HG02678 (cell line): ENCODE results near the gene METTL21C.

Source experiments
- ATAC-seq: cut with Tn5 transposase; IDR thresholded peaks from one replicate; pipeline ENCODE4 v1.9.1; 2021; ENCODE audit warnings: mild to moderate bottlenecking, moderate library complexity; ENCODE audit not compliant: unreplicated experiment

Gene METTL21C

GRCh38 chr13:102697929-102698648 lies 3.2 kb upstream of the METTL21C start:
- ATAC-seq: no peak

DNA sequence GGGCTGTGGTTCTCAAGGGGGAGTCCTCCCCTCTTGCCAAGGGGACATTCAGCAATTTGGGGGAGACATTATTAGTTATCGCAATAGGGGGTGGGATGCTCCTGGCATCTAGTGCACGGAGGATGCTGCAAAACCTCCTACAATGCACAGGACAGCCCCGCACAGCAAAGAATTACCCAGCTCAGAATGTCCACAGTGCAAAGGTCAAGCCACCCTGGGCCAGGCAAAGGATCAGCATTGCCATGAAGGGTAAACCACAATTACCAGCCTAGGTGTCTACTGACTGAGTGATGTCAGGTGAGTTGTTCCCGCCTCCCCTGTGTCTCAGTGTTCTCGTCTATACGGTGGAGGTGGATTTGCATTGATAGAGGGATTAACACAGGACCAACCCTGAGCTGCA lies 2.4 kb upstream of the METTL21C start:
- ATAC-seq: no peak

DNA sequence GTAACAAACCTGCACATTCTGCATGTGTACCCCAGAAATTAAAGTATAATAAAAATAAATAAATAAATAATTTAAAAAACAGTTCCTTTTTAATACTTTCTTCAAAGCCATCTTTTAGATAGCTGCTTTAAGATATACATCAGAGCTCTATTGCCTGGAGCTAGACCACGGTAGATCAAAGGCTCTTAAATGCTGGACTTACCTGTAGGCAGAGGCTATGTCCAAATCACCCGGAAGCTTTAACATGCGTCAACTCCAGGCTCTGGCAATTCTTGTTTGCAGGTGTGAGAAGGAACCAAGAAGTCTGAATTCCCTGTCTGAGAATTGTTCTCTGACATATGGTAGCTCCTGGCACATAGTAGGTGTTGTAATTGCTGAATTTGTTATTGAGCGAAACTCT lies 1.6 kb upstream of the METTL21C start:
- no peak for ATAC-seq

GRCh38 chr13:102693776-102694175 lies 1.1 kb downstream of the METTL21C start:
- no peak for ATAC-seq

GRCh38 chr13:102693250-102693649 lies 1.6 kb downstream of the METTL21C start:
- ATAC-seq: no peak

DNA sequence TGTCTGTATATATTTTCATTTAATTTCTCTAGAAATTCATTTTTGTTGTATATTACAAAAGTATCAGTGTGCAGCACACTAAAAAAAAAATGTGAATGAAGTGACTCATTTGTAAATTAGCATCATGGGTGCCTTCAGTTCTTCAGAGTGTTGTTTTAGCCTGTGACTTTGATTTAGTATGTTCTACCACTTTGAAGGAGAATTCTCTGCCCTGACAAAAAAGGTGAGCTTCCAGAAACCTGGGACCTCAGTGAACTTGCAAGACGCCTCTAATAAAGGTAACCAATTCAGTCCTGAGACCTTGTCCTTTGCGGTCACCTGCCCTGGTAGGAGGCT lies 2.4 kb downstream of the METTL21C start:
- no peak for ATAC-seq

GRCh38 chr13:102690883-102691282 lies 4.0 kb downstream of the METTL21C start:
- no peak for ATAC-seq

DNA sequence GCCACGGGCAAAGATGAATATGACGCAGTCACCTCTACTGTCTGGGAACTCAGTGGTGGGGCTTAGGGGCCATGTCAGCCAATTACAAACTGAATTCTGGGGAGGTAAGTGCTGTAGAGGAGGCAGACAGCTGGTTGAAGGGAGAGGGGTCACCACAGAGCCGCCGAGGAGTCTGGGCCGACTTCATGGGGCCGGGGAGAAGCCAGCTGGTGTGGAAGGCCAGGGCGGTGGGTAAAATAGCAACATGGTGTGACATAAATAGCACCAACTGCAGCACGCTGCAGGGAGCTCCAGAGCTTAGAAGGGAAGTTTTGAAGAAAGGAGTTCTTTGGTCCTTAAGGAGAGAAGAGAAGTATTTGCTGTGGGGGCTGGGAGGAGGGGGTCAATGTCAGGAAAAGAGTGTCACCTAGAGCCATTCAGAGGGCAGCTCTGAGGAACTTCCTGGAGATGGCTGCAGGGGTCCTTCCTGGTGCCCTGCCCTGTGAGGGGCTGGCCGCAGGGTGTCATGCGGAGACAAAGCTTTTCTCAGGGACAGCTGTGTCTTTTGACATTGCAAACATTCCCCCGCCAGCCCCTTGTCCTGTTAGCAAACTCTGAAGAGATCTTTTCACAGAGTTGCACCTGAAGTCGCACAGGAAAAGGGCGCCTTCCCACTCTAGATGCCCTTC lies 6.4 kb downstream of the METTL21C start:
- ATAC-seq: no peak

DNA sequence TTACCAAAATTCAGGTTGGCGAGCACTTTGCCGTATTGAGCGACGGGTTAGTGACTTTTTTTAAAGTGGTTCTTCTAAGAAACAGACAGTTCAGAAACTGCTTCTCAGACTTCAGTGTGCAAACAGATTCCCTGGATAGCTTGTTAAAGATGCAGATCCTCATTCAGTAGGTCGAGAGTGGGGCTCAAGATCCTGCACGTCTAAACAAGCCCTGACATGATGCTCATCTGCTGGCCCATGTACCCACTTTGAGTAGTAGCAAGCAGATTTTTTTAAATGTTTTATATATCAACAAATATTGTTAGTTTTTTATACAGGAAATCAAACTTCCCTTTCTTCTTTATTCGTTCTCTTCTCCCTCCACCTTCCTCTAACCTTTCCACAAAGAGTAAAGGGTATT lies 7.3 kb downstream of the METTL21C start:
- no peak for ATAC-seq

DNA sequence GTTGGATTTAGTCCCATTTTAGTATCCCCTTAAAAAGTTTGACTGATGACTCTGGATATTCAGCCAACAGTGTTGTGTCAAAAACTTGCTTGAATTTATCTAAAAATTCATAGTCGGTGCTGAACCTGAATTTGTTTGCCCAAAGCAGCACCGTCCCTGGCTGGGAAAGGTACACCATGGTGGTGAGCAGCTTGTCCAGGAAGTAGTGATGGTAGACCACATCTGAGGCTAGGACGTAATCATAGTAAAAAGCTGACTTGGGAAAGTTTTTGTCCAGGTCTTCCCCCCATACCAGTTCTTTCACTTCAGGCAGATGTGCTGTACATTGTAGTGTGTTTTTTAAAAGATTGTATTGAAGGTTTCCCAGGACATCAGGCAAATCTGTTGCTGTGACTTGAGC lies 8.8 kb downstream of the METTL21C start:
- no peak for ATAC-seq

DNA sequence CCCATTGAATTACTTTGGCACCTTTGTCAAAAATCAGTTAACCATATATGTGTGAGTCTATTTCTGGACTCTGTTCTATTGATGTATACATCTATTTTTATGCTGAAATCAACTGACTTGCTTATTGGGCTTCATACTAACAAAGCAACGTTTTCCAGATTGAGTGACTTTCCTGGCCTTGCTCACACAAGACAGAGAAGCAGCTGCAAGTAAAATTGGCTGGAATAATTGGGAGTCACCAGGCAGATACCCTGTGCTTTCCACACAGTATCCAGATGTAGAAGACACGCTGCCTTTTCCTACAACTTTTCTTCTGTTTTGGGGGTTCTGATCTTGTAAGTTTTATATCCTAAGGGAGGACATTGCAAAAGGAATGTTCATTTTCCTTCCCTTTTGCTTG lies 11.2 kb downstream of the METTL21C start:
- no peak for ATAC-seq

DNA sequence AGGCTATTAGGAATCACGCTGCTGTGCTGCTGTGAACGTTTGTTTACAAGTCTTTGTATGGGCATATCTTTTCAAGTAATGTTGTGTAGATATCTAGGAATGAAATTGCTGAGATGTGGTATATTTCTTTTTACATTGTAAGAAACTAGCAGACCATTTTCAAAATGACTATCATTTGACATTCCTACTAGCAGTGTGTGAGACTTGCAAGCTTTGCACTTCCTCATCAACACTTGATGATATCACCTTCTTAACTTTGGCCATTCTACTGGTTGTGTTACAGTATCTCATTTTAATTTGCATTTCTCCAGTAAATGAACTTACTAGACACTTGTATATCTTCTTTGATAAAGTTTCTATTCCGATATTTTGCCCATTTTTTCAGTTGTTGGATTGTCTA lies 12.1 kb downstream of the METTL21C start:
- ATAC-seq: no peak

DNA sequence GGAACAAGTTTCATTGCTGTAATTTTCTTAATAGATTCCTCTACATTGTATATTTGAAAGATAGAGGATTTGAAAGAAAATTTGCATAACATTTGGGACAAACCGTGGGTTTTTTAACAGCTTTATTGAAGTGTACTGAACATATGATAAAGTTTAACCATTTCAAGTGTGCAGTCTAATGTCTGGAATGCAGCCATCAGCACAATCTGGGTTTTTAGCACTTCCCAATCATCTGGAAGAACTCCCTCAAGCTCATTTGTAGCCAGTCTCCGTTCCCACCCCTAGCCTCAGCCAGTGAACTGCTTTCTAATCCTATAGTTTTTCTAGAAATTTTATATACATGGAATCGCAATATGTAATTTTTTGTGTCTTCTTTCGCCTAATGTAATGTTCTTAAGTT lies 12.6 kb downstream of the METTL21C start:
- ATAC-seq: no peak

- no peak for ATAC-seq
These were observed 13.8 kb downstream of the METTL21C start for GRCh38 chr13:102680842-102681740.

GRCh38 chr13:102680133-102680717 lies 14.6 kb downstream of the METTL21C start:
- ATAC-seq: no peak

- no peak for ATAC-seq
These were observed 15.3 kb downstream of the METTL21C start for GRCh38 chr13:102679449-102680132.

DNA sequence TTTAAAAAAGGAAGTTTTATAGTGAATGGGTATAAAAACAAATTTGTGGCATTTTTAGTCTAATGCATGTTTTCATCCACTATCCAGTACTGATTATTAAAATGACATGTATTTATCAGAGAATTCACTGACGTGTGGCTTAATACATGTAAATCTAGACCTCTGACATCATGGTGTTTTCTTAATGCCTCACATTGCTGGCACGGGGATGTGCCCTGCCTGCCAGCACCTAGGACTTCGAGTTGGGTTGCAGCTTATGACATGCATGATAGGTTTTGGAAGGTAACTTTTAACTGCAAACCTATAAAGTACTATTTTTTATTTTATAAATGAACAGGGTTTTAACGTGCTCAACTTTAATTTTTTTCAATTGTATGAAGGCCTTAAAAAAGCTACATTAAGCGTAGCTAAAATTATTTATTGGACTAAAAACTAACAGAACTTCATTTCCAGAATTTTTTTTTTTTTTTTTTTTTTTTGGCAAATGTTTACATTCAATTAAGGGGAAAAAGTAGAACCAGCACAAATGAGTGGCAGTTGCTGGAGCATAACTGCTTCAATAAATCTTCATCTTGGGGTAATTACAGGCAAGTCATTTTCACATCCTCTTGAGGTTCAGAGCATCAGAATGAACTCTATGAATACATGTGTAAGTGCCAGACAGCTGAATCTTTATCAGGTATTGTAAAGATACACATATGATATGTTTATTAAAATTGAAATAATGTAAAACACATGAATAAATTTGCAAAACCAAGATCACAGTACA lies 16.3 kb downstream of the METTL21C start:
- no peak for ATAC-seq

DNA sequence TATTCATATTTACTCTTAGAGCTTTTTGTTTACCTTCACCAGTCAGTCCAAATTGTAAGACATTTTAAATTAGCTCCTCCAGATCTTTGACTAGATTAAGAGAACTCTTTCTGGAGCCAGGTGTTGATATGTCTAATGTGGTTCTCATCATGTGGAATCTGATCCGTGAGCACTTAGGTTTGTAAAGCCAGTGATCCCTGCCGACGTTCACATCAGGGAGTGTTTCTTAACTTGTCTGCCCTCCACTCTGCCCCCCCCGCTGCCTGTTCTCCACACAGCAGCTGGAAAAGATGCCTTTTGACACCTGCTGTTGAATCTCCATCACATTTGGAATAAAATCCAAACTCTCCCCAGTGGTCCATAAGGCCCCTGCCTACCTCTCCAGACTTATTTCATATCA lies 17.7 kb downstream of the METTL21C start:
- no peak for ATAC-seq

GRCh38 chr13:102675115-102675514 lies 19.7 kb downstream of the METTL21C start:
- ATAC-seq: no peak

DNA sequence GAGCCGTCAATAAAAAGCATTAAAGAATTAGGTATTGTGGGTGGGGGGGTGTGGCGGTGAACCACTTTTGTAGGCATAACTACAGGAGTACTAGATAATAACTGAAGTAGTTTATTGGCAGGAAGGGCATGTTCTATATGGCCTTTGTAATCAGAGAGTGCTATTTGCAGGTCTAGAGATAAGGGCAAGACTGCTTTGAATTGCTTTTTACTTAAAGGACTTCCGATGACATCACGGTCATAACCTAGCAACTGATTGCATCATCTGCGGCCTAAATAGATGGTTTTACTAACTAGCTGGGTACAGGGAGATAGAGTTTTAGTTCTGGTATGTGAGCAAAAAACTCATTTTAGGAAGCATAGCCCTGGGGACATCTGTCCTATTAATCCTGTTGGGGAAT lies 24.7 kb downstream of the METTL21C start:
- no peak for ATAC-seq
